Subcutaneous abdominal adipose tissue (tissue), 5 donors: ENCODE results near the gene CAPN15.

Source experiments
- H3K27ac ChIP-seq: one replicate; pipeline ENCODE4 v1.7.0; 2013; ENCODE audit warnings: low read depth, mild to moderate bottlenecking, inconsistent platforms, low read length, moderate library complexity
- H3K27me3 ChIP-seq, 5 donors: one replicate each; pipeline ENCODE4 v1.7.0; 2013; ENCODE audit warnings: low read length in 5 of 5, inconsistent platforms in 1 of 5; ENCODE audit not compliant: control insufficient read depth in 5 of 5, insufficient read depth in 4 of 5
- H3K36me3 ChIP-seq, 5 donors: one replicate each; pipeline ENCODE4 v1.7.0; 2013; ENCODE audit warnings: low read length in 5 of 5; ENCODE audit not compliant: control insufficient read depth in 5 of 5, insufficient read depth in 5 of 5
- H3K4me1 ChIP-seq, 5 donors: one replicate each; pipeline ENCODE4 v1.7.0; 2013; ENCODE audit warnings: low read length in 5 of 5, mild to moderate bottlenecking in 3 of 5, moderate library complexity in 1 of 5; ENCODE audit not compliant: control insufficient read depth in 5 of 5, insufficient read depth in 5 of 5
- H3K4me3 ChIP-seq, 5 donors: one replicate each; pipeline ENCODE4 v1.7.0; 2013; ENCODE audit warnings: low read length in 5 of 5, low read depth in 1 of 5
- H3K9ac ChIP-seq, 5 donors: one replicate each; pipeline ENCODE4 v1.7.0; 2013; ENCODE audit warnings: low read length in 5 of 5, mild to moderate bottlenecking in 4 of 5, moderate library complexity in 3 of 5
- H3K9me3 ChIP-seq, 5 donors: one replicate each; pipeline ENCODE4 v1.7.0; 2013; ENCODE audit warnings: low read length in 5 of 5; ENCODE audit not compliant: control insufficient read depth in 5 of 5
- donor health status: healthy.
- donor health status: healthy.
- donor health status: healthy.
- donor health status: healthy.
- donor health status: healthy.

The CAPN15 gene

GRCh38 chr16:495127-495748, 32.3 kb upstream of the CAPN15 start:
- peaks cover 0 to 41% (median 21%) of the 10 kb centered on the region in 5 donors for H3K36me3 ChIP-seq
- H3K4me3 ChIP-seq = no peak overlapping the region
- no peak overlapping the region for H3K27ac ChIP-seq
- H3K9me3 ChIP-seq = no peaks in the 10 kb centered on the region
- H3K9ac ChIP-seq = no peak overlapping the region
- H3K4me1 ChIP-seq = peaks cover 0 to 3% (median 0%) of the 10 kb centered on the region in 5 donors
- H3K27me3 ChIP-seq = no peaks in the 10 kb centered on the region

- H3K27ac ChIP-seq = no peak overlapping the region
- peaks cover 0 to 30% (median 12%) of the 10 kb centered on the region in 5 donors for H3K36me3 ChIP-seq
- no peaks in the 10 kb centered on the region for H3K9me3 ChIP-seq
- H3K9ac ChIP-seq = no peak overlapping the region
- peaks cover 0 to 3% (median 0%) of the 10 kb centered on the region in 5 donors for H3K4me1 ChIP-seq
- no peaks in the 10 kb centered on the region for H3K27me3 ChIP-seq
- H3K4me3 ChIP-seq = no peak overlapping the region
These were observed 31.2 kb upstream of the CAPN15 start for GRCh38 chr16:496097-496886.

- Histone ChIP-seq H3K27me3 (no peaks in the 10 kb centered on the region), H3K4me3 (no peak overlapping the region), H3K4me1 (peaks cover 0 to 3% (median 0%) of the 10 kb centered on the region in 5 donors), H3K9ac (no peak overlapping the region), H3K36me3 (peaks cover 0 to 22% (median 12%) of the 10 kb centered on the region in 5 donors), H3K27ac (no peak overlapping the region), H3K9me3 (no peaks in the 10 kb centered on the region)
These were observed 30.3 kb upstream of the CAPN15 start for GRCh38 chr16:497258-497657.

GRCh38 chr16:499924-500323, 27.6 kb upstream of the CAPN15 start:
- H3K4me1 ChIP-seq = no peaks in the 10 kb centered on the region
- no peak overlapping the region for H3K27ac ChIP-seq
- H3K9ac ChIP-seq = no peak overlapping the region
- no peak overlapping the region for H3K4me3 ChIP-seq
- peaks cover 0 to 28% (median 15%) of the 10 kb centered on the region in 5 donors for H3K36me3 ChIP-seq
- no peaks in the 10 kb centered on the region for H3K27me3 ChIP-seq
- no peaks in the 10 kb centered on the region for H3K9me3 ChIP-seq

- Histone ChIP-seq H3K4me3 (no peak overlapping the region), H3K27ac (no peak overlapping the region), H3K9ac (no peak overlapping the region), H3K36me3 (peaks cover 0 to 35% (median 22%) of the 10 kb centered on the region in 5 donors), H3K4me1 (no peaks in the 10 kb centered on the region), H3K27me3 (no peaks in the 10 kb centered on the region), H3K9me3 (no peaks in the 10 kb centered on the region)
These were observed 26.8 kb upstream of the CAPN15 start for GRCh38 chr16:500709-501108.

GRCh38 chr16:502179-502943, 25.2 kb upstream of the CAPN15 start:
- H3K36me3 ChIP-seq = peaks cover 0 to 40% (median 25%) of the 10 kb centered on the region in 5 donors
- no peak overlapping the region for H3K27ac ChIP-seq
- H3K27me3 ChIP-seq = no peaks in the 10 kb centered on the region
- peak overlapping the region in 1 of 5 donors; percentile 28 for H3K9ac ChIP-seq
- no peaks in the 10 kb centered on the region for H3K4me1 ChIP-seq
- no peaks in the 10 kb centered on the region for H3K9me3 ChIP-seq
- no peak overlapping the region for H3K4me3 ChIP-seq

- Histone ChIP-seq H3K27ac (no peak overlapping the region), H3K9ac (no peak overlapping the region), H3K36me3 (peaks cover 0 to 33% (median 22%) of the 10 kb centered on the region in 5 donors), H3K4me1 (no peaks in the 10 kb centered on the region), H3K9me3 (no peaks in the 10 kb centered on the region), H3K27me3 (no peaks in the 10 kb centered on the region), H3K4me3 (no peak overlapping the region)
These were observed 24.1 kb upstream of the CAPN15 start for GRCh38 chr16:503150-504071.

GRCh38 chr16:505479-506245, 21.9 kb upstream of the CAPN15 start:
- no peaks in the 10 kb centered on the region for H3K9me3 ChIP-seq
- H3K4me1 ChIP-seq = no peaks in the 10 kb centered on the region
- H3K9ac ChIP-seq = no peak overlapping the region
- peaks cover 0 to 33% (median 24%) of the 10 kb centered on the region in 5 donors for H3K36me3 ChIP-seq
- H3K4me3 ChIP-seq = no peak overlapping the region
- H3K27ac ChIP-seq = no peak overlapping the region
- H3K27me3 ChIP-seq = no peaks in the 10 kb centered on the region

- Histone ChIP-seq H3K9ac (no peak overlapping the region), H3K27ac (no peak overlapping the region), H3K27me3 (no peaks in the 10 kb centered on the region), H3K4me3 (no peak overlapping the region), H3K36me3 (peaks cover 0 to 34% (median 24%) of the 10 kb centered on the region in 5 donors), H3K4me1 (no peaks in the 10 kb centered on the region), H3K9me3 (no peaks in the 10 kb centered on the region)
These were observed 21.3 kb upstream of the CAPN15 start for GRCh38 chr16:506246-506546.
